NOMO-1 treated with dmso at 0.1 percent for 144 hours (cell line): ENCODE results near the gene CSMD2.

Experiments
- DNase-seq: peaks from one replicate; lab custom pipeline; 2025; ENCODE audit not compliant: unreplicated experiment; lab: John Stamatoyannopoulos, UW

CSMD2 gene

DNA sequence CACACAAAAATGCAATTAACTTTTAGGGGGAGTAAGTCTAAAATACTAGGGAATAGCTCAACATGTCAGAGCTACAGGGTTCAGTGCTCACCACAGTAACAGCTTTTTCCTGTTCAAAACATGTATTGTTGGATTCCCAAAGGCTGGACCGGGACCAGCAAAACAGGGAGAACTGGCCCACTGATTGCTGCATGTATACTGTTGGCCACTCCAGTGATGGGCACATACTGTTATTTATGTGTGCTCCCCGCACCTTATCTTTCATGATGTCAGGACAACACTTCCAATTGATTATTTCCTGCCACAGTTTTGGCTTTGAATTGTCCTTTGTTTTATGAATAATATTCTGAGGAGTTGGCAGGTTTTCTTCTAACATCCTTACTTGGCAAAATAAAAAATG lies 250.5 kb downstream of the CSMD2 start:
- no peak for DNase-seq

DNA sequence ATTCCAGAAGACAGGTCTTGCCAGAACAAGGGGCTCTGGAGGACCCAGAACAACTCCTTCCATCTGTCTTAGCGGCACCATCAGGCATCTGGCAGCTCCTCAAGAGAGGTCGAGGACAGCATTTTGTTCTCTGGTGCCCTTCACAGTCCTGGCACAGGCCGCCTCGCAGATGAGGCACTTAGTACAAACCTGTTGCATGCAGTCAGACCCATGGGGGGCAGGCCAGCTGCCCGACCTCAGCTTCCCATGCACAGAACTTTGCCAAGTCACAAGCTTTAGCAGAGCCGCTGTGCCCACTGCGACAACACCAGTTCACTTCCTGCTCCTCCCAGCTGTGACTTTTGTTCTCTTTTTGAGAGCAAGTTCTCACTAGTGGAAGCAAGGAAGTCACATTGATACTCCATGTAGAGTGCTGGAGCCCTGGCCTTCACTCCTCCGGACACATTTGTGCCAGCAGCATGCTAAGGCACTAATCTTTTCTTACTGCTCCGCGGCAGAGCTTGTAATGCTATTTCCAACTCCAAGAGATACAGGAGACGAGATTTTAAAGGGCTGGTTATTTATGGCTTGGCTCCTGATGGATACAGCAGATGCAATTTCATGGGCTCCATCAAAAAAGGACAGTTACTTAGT lies 256.6 kb downstream of the CSMD2 start:
- no peak for DNase-seq

DNA sequence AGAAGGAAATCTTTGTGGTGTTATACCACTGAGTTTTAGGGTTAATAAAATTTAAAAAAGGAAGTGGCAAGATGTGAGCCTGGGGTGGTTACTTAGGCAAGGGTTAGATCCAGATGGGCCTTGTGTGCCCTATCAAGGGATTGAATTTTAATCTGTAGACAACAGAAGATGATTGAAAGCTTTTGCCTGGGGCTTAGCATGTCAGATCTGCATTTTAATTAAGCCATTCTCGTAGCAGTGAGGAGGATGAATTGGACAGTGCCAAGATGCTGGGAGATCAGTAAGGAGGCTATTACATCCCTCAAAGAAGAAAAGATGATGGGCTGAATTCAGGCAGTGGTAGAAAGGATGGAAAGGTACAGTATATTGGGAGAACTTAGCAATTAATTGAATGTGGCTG lies 258.9 kb downstream of the CSMD2 start:
- DNase-seq: no peak

DNA sequence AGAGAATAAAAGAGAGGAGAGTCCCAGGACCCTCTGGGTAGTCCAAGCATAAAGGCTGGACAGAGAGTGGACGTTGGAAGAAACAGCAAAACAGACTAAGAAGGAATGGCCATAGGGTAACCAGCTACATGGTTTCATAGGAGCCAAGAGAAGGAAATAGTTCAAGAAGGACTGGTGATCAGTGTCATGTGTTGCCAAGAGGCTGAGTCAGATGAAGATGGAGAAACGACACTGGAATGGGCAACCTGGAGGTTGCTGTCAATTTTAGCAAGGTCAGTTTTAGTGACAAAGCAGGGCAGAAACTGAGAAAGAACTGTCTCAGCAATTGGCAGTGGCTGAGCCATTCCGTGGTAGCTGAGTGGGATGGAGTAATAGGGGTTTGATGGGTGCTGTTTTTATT lies 259.8 kb downstream of the CSMD2 start:
- DNase-seq: no peak

DNA sequence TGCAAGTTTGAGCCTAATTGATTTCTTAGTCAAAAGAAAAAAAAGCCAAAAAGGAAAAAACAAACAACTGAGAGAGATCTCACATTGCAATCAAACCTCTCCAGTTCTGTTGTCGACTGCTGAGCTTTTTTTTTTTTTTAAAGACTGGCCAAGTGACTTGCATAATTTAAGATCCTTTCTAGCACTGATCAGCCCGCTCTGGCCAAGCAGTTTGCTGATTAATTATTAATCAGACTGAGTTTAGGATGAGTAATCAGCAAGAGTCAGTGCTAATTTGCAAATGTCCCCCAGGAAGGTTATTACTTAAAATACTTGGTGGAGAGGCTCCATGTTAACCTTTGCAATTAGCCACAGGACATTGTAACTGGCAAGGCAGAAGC lies 261.8 kb downstream of the CSMD2 start:
- DNase-seq: no peak

DNA sequence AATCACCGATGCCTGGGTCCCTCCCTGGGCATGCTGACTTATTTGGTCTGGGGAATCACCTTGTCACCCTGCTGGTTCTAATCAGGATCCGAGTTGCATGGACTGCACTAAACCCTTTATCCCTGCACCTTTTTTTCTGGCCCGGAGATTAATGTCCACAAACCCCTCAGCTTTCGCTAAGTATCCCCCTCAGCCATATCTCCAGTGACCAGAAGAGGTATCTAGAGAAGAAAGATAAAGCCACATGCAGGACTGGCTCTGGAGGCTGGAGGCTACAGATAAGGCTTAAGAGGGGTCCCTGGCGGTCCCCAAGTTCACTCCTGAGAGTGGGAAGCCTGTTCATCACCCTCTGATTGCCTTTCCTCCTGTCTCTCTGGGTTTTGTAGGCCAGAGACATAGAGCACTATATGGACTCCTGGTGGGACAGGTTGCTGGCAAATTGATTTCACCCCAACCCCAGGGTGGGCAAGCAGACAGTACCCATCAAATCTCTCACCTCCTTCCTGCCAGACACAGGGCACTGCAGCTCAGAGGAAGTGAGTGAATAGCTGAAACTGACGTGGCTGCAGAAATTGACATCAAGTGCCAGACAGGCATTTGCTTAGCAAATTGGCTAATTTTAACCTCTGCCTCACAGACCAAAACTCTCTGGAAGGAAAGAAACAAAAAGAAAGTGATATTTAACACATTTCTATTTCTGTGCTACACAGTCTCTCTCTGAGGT lies 262.4 kb downstream of the CSMD2 start:
- DNase-seq: no peak

DNA sequence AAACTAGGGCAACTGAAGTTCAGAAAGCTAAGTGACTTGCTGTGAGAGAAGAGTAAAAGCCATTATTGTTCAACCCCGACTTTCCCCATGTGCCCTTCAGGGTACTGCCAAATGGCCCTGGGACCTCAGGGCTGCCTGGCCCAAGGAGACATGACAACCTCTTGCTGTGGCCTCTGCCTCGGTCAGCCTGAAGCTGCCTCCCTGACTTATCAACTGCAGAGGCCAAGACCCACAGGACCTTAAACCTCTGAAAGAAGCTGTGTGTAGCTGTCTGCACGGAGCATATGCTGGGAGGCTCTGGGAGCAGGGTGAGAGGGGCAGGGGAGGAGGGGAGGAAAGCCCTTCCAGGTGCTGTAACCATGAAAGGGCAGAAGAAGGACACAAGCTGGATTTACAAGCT lies 265.3 kb downstream of the CSMD2 start:
- no peak for DNase-seq

DNA sequence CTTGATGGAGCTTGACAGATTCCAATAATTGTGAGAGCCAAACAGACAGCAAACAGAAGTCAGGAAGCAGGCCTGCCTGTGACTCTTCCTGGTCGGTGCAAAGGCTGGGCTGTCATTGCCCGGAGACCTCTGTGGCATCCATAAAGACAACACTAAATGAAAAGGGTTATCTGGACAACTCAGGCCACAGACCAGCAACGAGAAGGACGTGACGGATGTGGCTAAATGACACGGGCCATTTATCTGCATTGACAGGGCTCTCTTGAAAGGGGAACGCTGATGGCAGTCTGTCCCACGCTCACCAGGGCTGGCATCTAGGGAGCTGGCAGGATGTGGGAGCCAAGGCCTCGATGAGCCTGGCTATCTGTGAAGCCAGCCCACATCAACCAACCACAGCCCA lies 266.1 kb downstream of the CSMD2 start:
- no peak for DNase-seq

DNA sequence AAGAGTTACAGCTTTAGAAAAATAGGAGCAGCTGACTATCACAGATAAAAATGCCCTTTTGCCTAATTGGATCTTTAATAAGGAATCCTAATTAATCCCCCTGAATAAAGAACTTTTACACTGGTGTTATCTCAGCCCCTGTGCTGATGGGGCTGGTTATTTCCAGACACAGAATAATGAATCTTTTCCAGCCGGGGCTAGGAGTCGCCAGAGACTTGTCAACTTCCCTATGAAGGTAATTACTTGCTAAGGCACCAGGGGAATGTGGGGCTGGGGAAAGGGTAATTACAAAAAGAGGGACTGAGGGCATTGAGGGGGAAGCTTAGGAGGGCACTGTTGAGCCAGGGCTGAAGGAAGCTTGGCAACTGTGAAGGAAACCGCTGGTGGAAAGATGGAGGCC lies 266.6 kb downstream of the CSMD2 start:
- DNase-seq: no peak

DNA sequence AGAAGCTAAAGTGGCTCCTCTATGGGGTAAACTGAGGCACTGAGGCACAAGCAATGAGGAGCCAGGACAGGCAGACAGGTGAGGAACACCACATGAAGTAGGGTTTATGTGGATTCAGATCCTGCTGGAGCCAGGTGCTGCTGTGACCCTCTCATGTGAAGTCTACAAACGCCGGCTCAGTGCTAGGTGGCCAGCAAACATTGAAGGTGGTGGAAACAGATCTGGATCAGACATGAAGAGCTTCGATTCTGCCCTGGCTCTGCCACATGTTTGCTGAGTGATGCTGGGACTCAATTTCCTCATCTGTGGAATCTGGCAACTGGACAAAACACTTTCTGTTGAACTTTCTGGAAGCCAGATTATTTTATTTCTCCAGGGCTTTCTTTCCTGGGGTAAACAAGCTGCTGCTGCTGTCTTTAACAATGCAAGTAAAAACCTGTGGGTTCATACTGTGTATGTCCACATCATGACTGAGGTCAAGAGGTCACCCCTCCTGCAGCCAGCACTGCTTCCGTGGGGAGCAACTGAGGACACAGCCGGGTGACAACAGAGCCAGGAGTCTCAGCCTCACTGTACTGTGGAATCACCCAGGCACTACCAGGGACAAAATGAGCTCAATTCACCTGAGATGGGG lies 267.8 kb downstream of the CSMD2 start:
- no peak for DNase-seq

DNA sequence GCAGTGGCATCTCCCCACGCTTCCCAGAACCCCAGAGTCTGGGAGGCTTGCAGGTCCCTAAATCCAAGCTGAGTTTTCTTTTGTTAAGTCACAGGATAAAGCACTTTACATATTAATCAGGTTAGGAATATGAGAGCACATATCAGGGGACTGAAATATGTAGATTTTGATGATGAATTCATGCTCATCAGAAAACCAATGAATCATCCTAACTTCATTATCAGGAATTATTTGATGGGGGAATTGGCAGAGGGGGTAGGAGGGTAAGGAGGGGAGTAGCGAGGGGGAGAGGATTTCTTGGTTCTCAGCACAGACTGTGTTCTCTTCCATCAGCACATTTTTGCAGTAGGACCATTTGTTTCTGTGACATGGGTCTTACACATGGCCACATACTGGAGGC lies 269.1 kb downstream of the CSMD2 start:
- no peak for DNase-seq

DNA sequence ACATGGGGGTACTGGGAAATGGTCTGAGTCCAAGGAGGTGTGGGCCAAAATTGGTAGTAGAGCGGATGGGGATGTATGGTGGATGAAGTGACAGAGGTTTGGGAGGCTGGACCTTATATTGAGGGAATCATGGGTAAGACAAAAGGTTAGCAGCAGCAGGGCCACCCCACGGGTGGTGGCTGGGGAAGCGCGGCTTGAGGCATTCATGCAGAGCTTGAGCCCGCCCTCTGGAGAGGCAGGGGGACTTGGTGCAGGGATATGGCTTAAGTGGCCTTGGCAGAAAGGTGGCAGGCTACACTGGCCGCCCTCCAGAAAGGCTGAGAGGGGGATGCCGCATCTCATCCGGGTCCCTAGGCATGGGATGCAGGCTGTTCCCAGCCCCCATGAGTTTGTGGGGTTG lies 269.6 kb downstream of the CSMD2 start:
- DNase-seq: no peak

DNA sequence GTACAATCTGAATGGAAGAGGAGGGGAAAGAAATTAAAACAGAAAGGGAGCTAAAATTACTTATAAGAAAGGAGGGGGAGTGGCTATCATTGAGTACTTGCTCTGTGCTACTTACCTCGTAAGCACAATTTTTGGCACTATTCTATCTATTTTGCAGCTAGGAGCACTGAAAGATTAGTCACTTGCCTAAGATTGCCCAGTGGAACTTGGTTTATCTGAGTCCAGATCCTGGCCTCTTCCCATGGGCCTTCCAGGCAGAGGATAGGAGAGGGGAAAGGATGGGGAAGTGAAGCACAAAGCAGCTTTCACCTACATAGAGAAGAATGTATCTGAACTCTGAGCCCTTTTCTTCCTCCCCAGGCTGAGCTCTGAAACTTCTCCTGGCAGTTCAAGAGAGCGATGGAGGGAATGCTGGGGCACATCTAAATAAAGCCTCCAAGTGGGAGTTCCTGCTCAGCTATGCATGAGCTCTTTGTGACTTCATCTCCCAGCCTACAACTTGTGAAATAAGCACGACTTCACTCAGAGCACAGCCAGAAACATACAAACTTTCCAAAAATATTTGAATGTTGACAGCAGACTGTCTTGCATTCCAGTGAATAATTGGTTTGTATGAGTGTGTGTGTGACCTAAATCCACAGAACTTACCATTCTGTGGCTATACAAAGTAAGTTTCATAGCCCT lies 271.7 kb downstream of the CSMD2 start:
- no peak for DNase-seq

DNA sequence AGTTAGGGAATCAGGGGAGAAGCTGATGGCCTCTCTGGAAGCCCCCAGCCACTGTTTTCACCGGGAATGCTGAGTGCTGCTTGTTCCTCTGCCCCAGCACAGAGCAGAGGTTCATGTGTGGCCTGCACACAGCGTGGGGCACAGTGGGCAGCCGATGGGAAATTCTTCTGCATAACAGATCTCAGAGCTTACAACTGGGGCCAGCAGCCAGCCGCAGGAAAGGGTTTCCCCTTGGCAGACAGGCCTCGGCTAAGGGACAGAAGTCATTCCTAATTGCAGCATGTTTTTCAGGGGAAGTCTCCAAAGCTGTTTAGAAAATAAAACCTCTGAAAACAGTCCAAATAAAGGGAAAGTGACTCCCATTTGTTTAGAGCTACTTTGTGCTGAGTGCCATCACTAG lies 278.5 kb downstream of the CSMD2 start:
- DNase-seq: no peak

DNA sequence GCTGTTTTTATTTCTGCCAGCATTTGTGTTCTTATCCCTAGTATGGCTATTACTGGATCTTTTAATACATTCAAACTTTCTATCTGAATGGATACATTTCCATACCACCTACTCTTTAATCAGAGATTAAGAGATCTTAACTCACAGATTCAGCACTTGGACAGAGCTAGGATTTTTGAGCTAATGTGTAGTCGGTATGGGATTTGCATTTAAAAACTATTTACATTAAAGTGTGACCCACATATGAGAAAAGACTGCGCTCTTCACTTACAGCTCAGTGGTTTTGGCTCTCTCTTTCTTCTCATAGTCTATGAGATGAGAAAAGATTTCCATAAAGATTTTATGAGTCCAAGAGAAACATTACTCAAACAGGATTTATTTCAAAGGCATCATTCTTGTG lies 284.7 kb downstream of the CSMD2 start:
- DNase-seq: no peak

DNA sequence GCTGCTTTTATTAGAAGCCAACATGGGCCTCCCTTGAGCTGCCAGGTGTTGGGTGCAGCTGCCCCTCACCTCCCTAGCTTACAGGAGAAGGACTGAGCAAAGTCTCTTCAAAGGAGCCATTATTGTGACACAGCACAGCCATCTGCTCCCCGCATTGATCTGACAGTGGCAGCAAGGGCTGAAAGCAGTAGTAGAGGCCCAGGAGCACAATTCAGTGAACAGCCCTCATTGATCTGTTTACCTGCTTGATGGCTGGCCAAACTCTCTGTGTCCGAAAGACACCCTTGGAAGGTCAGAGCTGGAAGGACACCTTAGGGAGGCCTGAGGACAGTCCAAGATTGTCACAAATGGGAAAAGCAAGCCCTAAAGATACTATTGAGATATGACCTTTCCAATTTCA lies 286.6 kb downstream of the CSMD2 start:
- no peak for DNase-seq

DNA sequence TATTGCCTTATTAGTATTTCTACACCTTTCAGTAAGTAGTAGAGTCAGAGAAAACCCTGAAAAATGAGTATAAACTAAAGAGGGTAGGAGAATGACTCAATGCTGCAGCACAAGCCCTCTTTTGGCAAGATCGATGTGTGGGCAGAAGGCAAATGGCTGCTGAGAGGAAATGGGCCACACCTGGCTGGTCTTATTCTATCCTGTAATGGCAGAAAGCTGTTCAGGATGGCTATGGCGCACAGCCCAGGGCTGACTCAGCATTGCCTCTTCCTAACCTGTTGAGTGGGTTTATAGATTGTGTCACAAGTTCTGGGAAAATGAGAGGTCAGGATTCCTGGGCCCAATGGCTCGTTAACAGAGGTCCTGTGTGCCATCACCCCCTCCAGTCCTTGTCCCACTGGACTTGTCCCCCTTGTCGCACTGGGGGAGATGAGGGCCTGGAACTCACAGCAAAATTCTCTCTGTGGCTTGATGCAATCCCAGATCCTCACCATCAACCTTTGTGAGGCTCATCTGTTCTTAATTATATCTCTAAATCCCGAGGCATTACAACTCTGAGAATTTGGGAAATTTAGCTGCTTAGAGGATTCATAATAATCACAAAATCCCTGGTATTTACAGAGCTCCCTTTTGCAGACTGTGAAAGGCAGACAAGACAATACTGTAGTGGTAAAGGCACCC lies 287.9 kb downstream of the CSMD2 start:
- no peak for DNase-seq

DNA sequence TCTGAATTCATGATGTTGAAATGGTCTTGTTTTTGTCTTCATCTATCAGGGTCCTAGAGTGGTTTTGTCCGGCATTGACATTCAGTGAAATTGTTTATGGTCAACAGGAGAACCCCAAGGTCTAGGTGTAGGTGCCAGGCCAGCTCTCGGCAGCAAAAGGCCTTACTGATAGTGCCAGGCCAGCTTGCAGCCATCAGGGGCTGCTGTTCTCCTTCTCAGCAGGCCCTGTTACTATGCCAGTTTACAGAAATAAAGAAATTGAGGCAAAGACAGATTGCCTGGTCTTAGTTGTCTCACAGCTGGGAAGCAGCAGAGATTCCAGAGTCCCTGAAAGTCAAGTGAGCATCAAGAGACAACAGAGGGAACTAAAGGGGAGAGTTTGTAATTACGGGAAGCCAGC lies 289.2 kb downstream of the CSMD2 start:
- DNase-seq: no peak

DNA sequence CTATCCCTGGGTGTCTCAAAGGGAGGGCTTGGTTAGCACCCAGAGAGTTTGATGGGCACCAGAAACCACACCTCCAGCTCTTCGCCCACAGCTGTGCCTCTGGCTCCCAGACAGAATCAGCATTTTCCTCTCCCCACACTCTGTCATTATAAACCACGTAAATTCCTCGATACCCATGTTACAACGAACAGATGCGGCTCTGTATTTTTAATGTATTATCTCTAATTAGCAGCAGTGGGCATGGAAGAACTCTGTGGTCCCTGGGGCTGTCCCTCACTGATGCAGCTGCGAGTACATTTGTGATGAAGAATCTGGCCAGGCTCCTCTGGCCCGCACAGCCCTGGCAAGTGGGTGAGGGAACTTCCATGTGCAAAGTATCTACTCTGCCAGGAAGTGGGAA lies 290.4 kb downstream of the CSMD2 start:
- no peak for DNase-seq

DNA sequence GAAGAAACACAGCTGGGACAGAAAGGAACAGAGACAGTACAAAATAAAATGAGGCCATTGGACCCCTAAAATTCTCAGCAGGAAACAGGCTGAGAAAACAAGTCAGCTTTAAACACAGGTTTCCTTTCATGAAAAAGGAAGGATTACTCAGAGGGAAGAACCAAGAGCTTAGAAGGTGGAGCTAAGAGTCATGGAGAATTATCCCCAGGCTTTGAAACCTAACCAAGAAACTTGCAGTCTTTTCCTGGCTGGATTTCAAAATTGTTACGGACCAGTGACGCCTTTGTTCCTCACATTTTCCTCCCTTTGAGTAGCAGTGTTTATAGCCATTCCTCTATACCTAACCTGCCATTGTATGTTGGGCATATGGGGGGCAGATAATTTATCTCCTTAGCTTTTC lies 292.3 kb downstream of the CSMD2 start:
- no peak for DNase-seq

DNA sequence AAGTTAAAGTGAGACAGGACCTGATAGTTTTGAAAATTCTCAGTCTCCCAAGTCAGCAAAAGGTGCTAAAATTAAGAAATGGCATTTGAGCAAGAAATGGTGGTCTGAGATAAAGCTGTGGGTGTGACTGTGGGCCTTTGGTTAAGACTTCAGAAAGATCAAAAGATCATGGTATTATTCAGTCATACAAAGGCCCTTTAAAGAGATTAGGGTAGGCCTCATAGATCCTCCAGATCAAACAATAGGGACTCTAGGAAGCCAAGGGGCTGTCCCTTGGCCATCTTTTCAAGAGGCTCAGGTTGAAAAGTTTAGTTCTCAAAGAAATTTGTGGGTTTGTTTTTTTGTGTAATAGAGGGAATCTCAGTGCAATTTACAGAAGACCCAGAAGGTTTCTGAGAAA lies 292.8 kb downstream of the CSMD2 start:
- DNase-seq: no peak

DNA sequence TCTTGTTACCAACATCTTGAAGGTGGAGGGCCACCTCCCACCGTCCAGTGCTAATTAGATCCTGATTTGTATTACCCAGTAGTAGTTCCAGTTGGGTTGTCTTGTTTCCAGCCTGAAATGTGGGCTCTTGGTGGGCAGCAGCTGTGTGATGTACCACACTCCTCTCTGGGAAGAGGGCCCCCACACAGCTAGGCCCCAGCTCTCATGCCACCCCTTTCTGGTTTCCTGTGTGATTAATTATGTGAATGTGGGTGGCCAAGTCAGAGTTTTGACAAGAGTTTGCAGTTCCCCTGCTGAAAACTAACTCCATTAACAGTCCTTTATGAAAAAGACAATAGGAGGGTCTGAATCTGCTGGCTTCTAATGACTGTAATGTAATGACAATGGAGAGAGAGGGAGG lies 297.3 kb downstream of the CSMD2 start:
- no peak for DNase-seq
